Neural progenitor cell (in vitro differentiated cells): ENCODE data around the gene CNIH2. TPM values are rescaled to one million over a fixed set of nuclear protein-coding genes. Genes with fewer than 3 reads are reported as not detected.
A peak's percentile ranks its signal among the peaks of the same experiment; 100 is the strongest.

Experiments used
- DNase-seq: peaks from one replicate; pipeline ENCODE4 v3.0.0-alpha.2; 2016; ENCODE audit warnings: low spot score
- H2AFZ ChIP-seq: fragments of 200-600 bp; sonication (generic); replicated peaks from 2 replicates; pipeline ENCODE4 v1.6.1; 2016; ENCODE audit warnings: antibody characterized with exemption
- H3F3A ChIP-seq: fragments of 200-600 bp; sonication (generic); 2 replicates; pipeline ENCODE4 v1.6.1; 2016; ENCODE audit warnings: antibody characterized with exemption, low read depth
- H3K27ac ChIP-seq: fragments of 200-600 bp; sonication (generic); 2 replicates; pipeline ENCODE4 v1.5.1; 2016; ENCODE audit warnings: mild to moderate bottlenecking
- H3K27me3 ChIP-seq: fragments of 200-600 bp; sonication (generic); 2 replicates; pipeline ENCODE4 v1.6.1; 2016; ENCODE audit warnings: mild to moderate bottlenecking, moderate library complexity
- H3K36me3 ChIP-seq: fragments of 200-600 bp; sonication (generic); 2 replicates; pipeline ENCODE4 v1.5.1; 2016
- H3K4me1 ChIP-seq: fragments of 200-600 bp; sonication (generic); 2 replicates; pipeline ENCODE4 v1.6.1; 2016; ENCODE audit warnings: mixed run types
- H3K4me2 ChIP-seq: fragments of 200-600 bp; sonication (generic); 2 replicates; pipeline ENCODE4 v1.6.1; 2016
- H3K4me3 ChIP-seq: fragments of 200-600 bp; sonication (generic); 2 replicates; pipeline ENCODE4 v1.5.1; 2016
- H3K79me2 ChIP-seq: fragments of 200-600 bp; sonication (generic); 2 replicates; pipeline ENCODE4 v1.6.1; 2016; ENCODE audit warnings: low read depth
- H3K9ac ChIP-seq: fragments of 200-600 bp; sonication (generic); 2 replicates; pipeline ENCODE4 v1.6.1; 2016
- H3K9me3 ChIP-seq: fragments of 200-600 bp; sonication (generic); 2 replicates; pipeline ENCODE4 v1.5.1; 2016; ENCODE audit warnings: low read depth
- H4K20me1 ChIP-seq: fragments of 200-600 bp; sonication (generic); 2 replicates; pipeline ENCODE4 v1.6.1; 2016; ENCODE audit warnings: low read depth
- H3K27ac Mint-ChIP-seq: 3 replicates; pipeline ENCODE4 v1.8.0; 2021; ENCODE audit warnings: mixed read lengths
- H3K27me3 Mint-ChIP-seq: 2 replicates; pipeline ENCODE4 v1.8.0; 2022; ENCODE audit warnings: low read depth, mild to moderate bottlenecking, inconsistent platforms, moderate library complexity, mixed read lengths; ENCODE audit not compliant: insufficient read depth
- H3K36me3 Mint-ChIP-seq: 3 replicates; pipeline ENCODE4 v1.8.0; 2021; ENCODE audit warnings: mixed read lengths
- H3K4me1 Mint-ChIP-seq: 3 replicates; pipeline ENCODE4 v1.8.0; 2021; ENCODE audit warnings: mixed read lengths
- H3K4me3 Mint-ChIP-seq: 3 replicates; pipeline ENCODE4 v1.8.0; 2021; ENCODE audit warnings: mild to moderate bottlenecking, moderate library complexity, mixed read lengths
- H3K9me3 Mint-ChIP-seq: 3 replicates; pipeline ENCODE4 v1.8.0; 2020; ENCODE audit warnings: mixed read lengths
- EZH2 ChIP-seq: fragments of 200-600 bp; sonication (generic); IDR thresholded peaks from 2 replicates; pipeline ENCODE4 v1.6.1; 2017; ENCODE audit warnings: antibody characterized with exemption, mild to moderate bottlenecking, moderate library complexity
- EZH2phosphoT487 ChIP-seq: fragments of 200-600 bp; sonication (generic); IDR thresholded peaks from 2 replicates; pipeline ENCODE4 v1.6.1; 2017; ENCODE audit warnings: antibody characterized with exemption
- total RNA-seq: library from RNA; depleted of rRNA; stranded (reverse); fragments of >200 nt; gene quantifications from 2 replicates; pipeline ENCODE4 v1.2.3, GENCODE V29; 2015; ENCODE audit warnings: low replicate concordance
- TF ChIP-seq, protein P1 (sequence below): fragments of 200-600 bp; sonication (generic); IDR thresholded peaks from 2 replicates; pipeline ENCODE4 v1.5.1; 2017; ENCODE audit warnings: antibody characterized with exemption, mild to moderate bottlenecking

CNIH2 gene
- total RNA-seq, 1 donor from 2014 or later, result 5.7 TPM

GRCh38 chr11:66311470-66311964 is 33.5 kb downstream of the CNIH2 start:
- Mint-ChIP-seq H3K27me3 (peaks cover 11% of the 10 kb centered on the region), H3K9me3 (no peaks in the 10 kb centered on the region), H3K27ac (peak overlapping the region; percentile 84), H3K4me1 (peaks cover 21% of the 10 kb centered on the region), H3K4me3 (peak overlapping the region; percentile 91), H3K36me3 (no peaks in the 10 kb centered on the region)
- H3K9ac ChIP-seq, result no peak overlapping the region
- peak overlapping the region; percentile 53 for H3K4me3 ChIP-seq
- no peaks in the 10 kb centered on the region for H4K20me1 ChIP-seq
- no peaks in the 10 kb centered on the region for H3K79me2 ChIP-seq
- no peaks in the 10 kb centered on the region for H3K36me3 ChIP-seq
- no peak overlapping the region for H3K27ac ChIP-seq
- H3K4me2 ChIP-seq, result peak overlapping the region; percentile 74
- peaks cover 34% of the 10 kb centered on the region for H3F3A ChIP-seq
- DNase-seq, result no peak
- peak overlapping the region; percentile 95 for H2AFZ ChIP-seq
- H3K27me3 ChIP-seq, result peaks cover 30% of the 10 kb centered on the region
- H3K4me1 ChIP-seq, result peaks cover 9% of the 10 kb centered on the region
- no peaks in the 10 kb centered on the region for H3K9me3 ChIP-seq
- TF ChIP-seq EZH2 (no peak), EZH2phosphoT487 (no peak)
- TF ChIP-seq, protein P1, sequence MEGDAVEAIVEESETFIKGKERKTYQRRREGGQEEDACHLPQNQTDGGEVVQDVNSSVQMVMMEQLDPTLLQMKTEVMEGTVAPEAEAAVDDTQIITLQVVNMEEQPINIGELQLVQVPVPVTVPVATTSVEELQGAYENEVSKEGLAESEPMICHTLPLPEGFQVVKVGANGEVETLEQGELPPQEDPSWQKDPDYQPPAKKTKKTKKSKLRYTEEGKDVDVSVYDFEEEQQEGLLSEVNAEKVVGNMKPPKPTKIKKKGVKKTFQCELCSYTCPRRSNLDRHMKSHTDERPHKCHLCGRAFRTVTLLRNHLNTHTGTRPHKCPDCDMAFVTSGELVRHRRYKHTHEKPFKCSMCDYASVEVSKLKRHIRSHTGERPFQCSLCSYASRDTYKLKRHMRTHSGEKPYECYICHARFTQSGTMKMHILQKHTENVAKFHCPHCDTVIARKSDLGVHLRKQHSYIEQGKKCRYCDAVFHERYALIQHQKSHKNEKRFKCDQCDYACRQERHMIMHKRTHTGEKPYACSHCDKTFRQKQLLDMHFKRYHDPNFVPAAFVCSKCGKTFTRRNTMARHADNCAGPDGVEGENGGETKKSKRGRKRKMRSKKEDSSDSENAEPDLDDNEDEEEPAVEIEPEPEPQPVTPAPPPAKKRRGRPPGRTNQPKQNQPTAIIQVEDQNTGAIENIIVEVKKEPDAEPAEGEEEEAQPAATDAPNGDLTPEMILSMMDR, result no peak

GRCh38 chr11:66311965-66312548 is 34.1 kb downstream of the CNIH2 start:
- Histone ChIP-seq H3K27ac (no peak overlapping the region), H3K9ac (no peak overlapping the region), H3F3A (peaks cover 34% of the 10 kb centered on the region), H3K4me2 (peak overlapping the region; percentile 74), H3K9me3 (no peaks in the 10 kb centered on the region), H2AFZ (peak overlapping the region; percentile 95), H3K79me2 (no peaks in the 10 kb centered on the region), H3K36me3 (no peaks in the 10 kb centered on the region), H3K27me3 (peaks cover 30% of the 10 kb centered on the region), H4K20me1 (no peaks in the 10 kb centered on the region), H3K4me1 (peaks cover 14% of the 10 kb centered on the region), H3K4me3 (peak overlapping the region; percentile 53)
- Mint-ChIP-seq H3K36me3 (no peaks in the 10 kb centered on the region), H3K27me3 (peaks cover 10% of the 10 kb centered on the region), H3K9me3 (no peaks in the 10 kb centered on the region), H3K27ac (peak overlapping the region; percentile 93), H3K4me3 (peak overlapping the region; percentile 91), H3K4me1 (peaks cover 21% of the 10 kb centered on the region)
- DNase-seq, result peak; percentile 97
- TF ChIP-seq EZH2phosphoT487, result no peak
- TF ChIP-seq, protein P1, result peak; percentile 94

DNA sequence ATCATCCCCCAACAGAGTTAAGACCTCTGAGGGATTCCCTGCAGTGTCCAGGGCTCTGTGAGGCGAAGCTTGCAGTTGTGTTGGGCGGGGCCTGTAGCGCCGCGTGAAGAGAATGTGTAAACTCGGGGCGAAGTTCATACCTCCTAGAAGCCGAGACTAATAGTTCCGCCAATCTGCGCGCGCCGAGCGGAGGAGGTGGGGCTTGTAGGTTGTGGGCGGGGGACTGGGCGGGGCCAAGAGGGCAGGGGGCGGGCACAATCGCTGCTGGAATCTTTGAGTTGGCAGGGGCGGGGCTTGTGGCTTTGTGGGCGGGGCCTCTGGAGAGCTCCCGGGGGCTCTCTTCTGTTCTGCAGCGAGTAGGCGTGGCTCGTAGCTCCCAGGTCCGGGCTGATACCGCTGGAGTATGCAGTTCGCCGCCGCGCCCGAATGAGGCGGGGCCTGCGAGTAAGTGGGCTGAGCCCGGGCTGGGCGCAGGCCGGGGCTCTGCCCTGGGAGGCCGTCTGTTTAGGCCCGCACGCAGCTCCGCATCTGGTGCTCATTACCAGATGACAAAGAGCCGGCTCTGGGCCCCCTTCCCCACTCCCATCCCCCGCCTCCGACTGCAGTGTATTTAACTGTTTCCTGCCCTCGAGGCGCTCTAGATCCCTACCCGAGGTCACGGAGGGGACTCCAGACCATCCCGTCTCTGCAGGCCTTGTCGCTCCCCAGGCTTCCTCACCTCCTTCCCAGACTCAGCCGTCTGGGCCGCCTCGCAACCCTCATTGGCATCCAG is 34.8 kb downstream of the CNIH2 start:
- peaks cover 27% of the 10 kb centered on the region for H3K4me1 Mint-ChIP-seq

More for the DNA sequence above, 34.8 kb downstream of the CNIH2 start:
- no peak for TF ChIP-seq EZH2
- no peak for TF ChIP-seq EZH2phosphoT487
- TF ChIP-seq, protein P1, result no peak
- Histone ChIP-seq H3K4me1 (peaks cover 21% of the 10 kb centered on the region), H2AFZ (peak overlapping the region; percentile 95), H3F3A (peaks cover 34% of the 10 kb centered on the region), H3K79me2 (no peaks in the 10 kb centered on the region), H4K20me1 (no peaks in the 10 kb centered on the region), H3K4me2 (peak overlapping the region; percentile 74), H3K27ac (peak overlapping the region; percentile 85), H3K27me3 (peaks cover 24% of the 10 kb centered on the region), H3K36me3 (no peaks in the 10 kb centered on the region), H3K9ac (no peak overlapping the region), H3K4me3 (peak overlapping the region; percentile 53), H3K9me3 (no peaks in the 10 kb centered on the region)
- peaks cover 10% of the 10 kb centered on the region for H3K27me3 Mint-ChIP-seq
- DNase-seq, result peak; percentile 100
- no peaks in the 10 kb centered on the region for H3K36me3 Mint-ChIP-seq
- H3K9me3 Mint-ChIP-seq, result no peaks in the 10 kb centered on the region
- peak overlapping the region; percentile 93 for H3K27ac Mint-ChIP-seq
- peak overlapping the region; percentile 91 for H3K4me3 Mint-ChIP-seq
